A673 (cell line): ENCODE measurements around the gene MACC1.

Experiments used
- EZH2 ChIP-seq: fragments of 200-600 bp; sonication (generic); IDR thresholded peaks from 2 replicates; pipeline ENCODE4 v1.6.1; 2017; ENCODE audit warnings: borderline replicate concordance, low read depth, mild to moderate bottlenecking, mixed read lengths, antibody characterized with exemption, low read length; ENCODE audit not compliant: poor library complexity, severe bottlenecking
- TF ChIP-seq, protein P1 (sequence below): fragments of 300-800, 200-600 bp; sonication (generic); conservative IDR thresholded peaks from 2 replicates; pipeline ENCODE4 v1.5.1; 2017; ENCODE audit warnings: low read depth, mild to moderate bottlenecking, antibody characterized with exemption, low read length, moderate library complexity, mixed read lengths

GRCh38 chr7:20224025-20224424, 6.8 kb upstream of the MACC1 start:
- TF ChIP-seq, protein P1, sequence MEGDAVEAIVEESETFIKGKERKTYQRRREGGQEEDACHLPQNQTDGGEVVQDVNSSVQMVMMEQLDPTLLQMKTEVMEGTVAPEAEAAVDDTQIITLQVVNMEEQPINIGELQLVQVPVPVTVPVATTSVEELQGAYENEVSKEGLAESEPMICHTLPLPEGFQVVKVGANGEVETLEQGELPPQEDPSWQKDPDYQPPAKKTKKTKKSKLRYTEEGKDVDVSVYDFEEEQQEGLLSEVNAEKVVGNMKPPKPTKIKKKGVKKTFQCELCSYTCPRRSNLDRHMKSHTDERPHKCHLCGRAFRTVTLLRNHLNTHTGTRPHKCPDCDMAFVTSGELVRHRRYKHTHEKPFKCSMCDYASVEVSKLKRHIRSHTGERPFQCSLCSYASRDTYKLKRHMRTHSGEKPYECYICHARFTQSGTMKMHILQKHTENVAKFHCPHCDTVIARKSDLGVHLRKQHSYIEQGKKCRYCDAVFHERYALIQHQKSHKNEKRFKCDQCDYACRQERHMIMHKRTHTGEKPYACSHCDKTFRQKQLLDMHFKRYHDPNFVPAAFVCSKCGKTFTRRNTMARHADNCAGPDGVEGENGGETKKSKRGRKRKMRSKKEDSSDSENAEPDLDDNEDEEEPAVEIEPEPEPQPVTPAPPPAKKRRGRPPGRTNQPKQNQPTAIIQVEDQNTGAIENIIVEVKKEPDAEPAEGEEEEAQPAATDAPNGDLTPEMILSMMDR, result no peak
- TF ChIP-seq EZH2, result no peak
